Measurements from ENCODE around the gene KNTC1. TPM values are rescaled to one million over a fixed set of nuclear protein-coding genes. Genes with fewer than 3 reads are reported as not detected.
"Not testable (repeated sequence)": the region's sequence is repeated elsewhere in the genome, so short reads cannot be mapped to it uniquely, and the experiment has no call there.

The KNTC1 gene
- total and polyA plus RNA-seq, 4 experiments from 2014 or later: 3.3 to 30.9 (median 16.7) TPM

DNA sequence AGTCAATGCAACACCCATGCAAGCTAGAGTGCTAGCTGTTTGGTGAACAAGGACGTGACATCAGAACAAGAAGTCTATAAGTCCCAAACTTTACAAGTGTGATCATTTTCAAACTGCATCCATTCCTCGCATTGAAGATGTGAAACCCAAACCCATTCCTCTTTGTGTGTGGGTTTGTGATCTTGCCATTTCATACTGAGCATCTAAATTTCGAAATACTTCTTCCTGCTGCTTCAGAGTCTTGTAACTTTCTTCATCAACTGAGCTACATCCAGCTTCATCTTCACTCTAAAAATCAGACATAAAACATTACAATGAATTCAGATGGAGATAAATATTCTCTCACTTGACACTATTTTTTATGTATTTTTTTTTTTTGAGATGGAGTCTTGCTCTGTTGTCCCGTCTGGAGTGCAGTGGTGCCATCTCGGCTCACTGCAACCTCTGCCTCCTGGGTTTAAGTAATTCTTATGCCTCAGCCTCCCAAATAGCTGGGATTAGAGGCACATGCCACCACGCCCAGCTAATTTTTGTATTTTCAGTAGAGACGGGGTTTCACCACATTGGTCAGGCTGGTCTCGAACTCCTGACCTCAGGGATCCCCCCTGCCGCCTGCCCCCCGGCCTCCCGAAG is 21.5 kb upstream of the KNTC1 start:
- Mint-ChIP-seq H3K4me1 (peaks cover 16 to 24% (median 16%) of the 10 kb centered on the region in 4 donors), H3K27ac (peak overlapping the region in 3 of 7 donors; percentile 19 to 81 (median 24)), H3K27me3 (no peaks in the 10 kb centered on the region), H3K9me3 (peaks cover 0 to 8% (median 0%) of the 10 kb centered on the region in 8 donors), H3K36me3 (peaks cover 23 to 65% of the 10 kb centered on the region in 2 donors), H3K4me3 (no peak overlapping the region)
- CTCF ChIA-PET (ENCODE audit: partially characterized antibody): no interaction called here
- no peaks in the 10 kb centered on the region for H3K9me3 ChIP-seq (ENCODE audit: control insufficient read depth in 1 of 2, low read length in 2 of 2)
- POLR2A ChIA-PET (ENCODE audit: partially characterized antibody): interaction anchor here (10.5 kb wide), 1 partner anchor 20 kb away, joined by 224 read pairs; the partner anchor contains the start of genes KNTC1 and RSRC2
- H3K4me3 ChIP-seq (ENCODE audit: low read length in 2 of 2): no peak overlapping the region
- peaks cover 61% of the 10 kb centered on the region for H3K36me3 ChIP-seq (ENCODE audit: insufficient read depth, low read length)
- peaks cover 18% of the 10 kb centered on the region for H3K4me1 ChIP-seq (ENCODE audit: insufficient read depth, low read length)
- no peaks in the 10 kb centered on the region for H3K27me3 ChIP-seq (ENCODE audit: insufficient read depth, low read length)
- intact Hi-C loops (cut with micrococcal nuclease): no loop called here
- no peak overlapping the region for H3K27ac ChIP-seq (ENCODE audit: low read depth, low read length)
- no peak for DNase-seq

DNA sequence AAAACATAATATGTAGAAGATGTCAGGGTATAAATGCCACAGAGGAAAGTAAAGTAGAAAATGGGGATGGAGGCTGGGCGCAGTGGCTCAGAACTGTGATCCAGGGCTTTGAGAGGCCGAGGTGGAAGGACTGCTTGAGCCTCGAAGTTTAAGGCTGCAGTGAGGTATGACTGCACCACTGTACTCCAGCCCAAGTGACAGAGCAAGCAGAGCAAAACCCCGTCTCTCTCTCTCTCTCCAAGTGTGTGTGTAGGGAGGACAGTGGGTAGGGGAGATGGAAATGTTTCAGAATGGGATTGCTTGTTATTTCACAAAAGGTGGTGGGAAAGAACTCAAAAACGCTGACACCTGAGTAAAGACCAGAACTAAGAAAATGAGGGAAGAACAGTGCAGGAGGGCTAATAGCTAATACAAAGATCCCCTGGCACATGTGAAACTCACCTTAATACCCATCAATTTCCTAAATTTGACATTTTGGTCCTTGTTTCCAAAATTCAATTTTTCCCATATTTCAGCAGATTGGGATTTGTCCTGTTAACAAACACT is 20.6 kb upstream of the KNTC1 start:
- POLR2A ChIA-PET (ENCODE audit: partially characterized antibody): interaction anchor here (2.4 kb wide), 1 partner anchor 20 kb away, joined by 7 read pairs; the partner anchor contains the start of genes KNTC1 and RSRC2

DNA sequence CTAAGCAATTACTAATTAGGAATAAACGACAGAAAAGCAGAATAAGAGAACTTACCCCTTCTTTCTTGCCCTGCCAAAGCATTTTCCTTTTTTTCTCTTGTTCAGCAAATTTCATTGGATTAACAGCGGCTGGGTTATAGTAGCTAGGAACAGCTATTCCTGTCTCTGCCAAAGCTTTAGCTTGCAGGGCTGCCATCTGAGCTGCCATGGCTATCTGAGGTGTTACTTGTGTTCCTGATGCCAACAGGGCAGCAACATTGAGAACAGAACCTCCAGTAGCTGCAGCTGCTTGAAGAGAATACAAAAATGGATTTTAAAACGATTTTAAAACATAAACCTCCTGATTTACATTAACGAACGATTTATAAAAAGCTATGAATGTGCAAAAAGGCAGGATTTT is 18.9 kb upstream of the KNTC1 start:
- DNase-seq: no peak
- peaks cover 29 to 76% of the 10 kb centered on the region in 2 donors for H3K36me3 Mint-ChIP-seq
- H3K9me3 Mint-ChIP-seq: peaks cover 0 to 8% (median 0%) of the 10 kb centered on the region in 8 donors
- no peak overlapping the region for H3K4me3 Mint-ChIP-seq
- ChIA-PET POLR2A (ENCODE audit: partially characterized antibody) (interaction anchor here (0.5 to 2.4 kb wide), 3 partner anchors 8 to 676 kb away, joined by 3 to 7 read pairs (median 4); partner anchors contain the start of genes KNTC1 and RSRC2), CTCF (ENCODE audit: partially characterized antibody) (interaction anchor here (0.5 to 0.9 kb wide), 3 partner anchors 10 to 41 kb away, joined by 3 to 4 read pairs (median 3); no protein-coding TSS in a partner anchor)
- intact Hi-C loops (cut with micrococcal nuclease): no loop called here
- H3K27me3 Mint-ChIP-seq: no peaks in the 10 kb centered on the region
- Histone ChIP-seq H3K4me1 (ENCODE audit: insufficient read depth, low read length) (no peaks in the 10 kb centered on the region), H3K9me3 (ENCODE audit: control insufficient read depth in 1 of 2, low read length in 2 of 2) (no peaks in the 10 kb centered on the region), H3K27ac (ENCODE audit: low read depth, low read length) (no peak overlapping the region), H3K27me3 (ENCODE audit: insufficient read depth, low read length) (no peaks in the 10 kb centered on the region), H3K4me3 (ENCODE audit: low read length in 2 of 2) (no peak overlapping the region), H3K36me3 (ENCODE audit: insufficient read depth, low read length) (peaks cover 85% of the 10 kb centered on the region)
- H3K27ac Mint-ChIP-seq: peak overlapping the region in 1 of 7 donors; percentile 35
- peaks cover 0 to 5% (median 3%) of the 10 kb centered on the region in 4 donors for H3K4me1 Mint-ChIP-seq

More for the DNA sequence above, 20.6 kb upstream of the KNTC1 start:
- Histone ChIP-seq H3K9me3 (ENCODE audit: control insufficient read depth in 1 of 2, low read length in 2 of 2) (no peaks in the 10 kb centered on the region), H3K4me3 (ENCODE audit: low read length in 2 of 2) (no peak overlapping the region), H3K4me1 (ENCODE audit: insufficient read depth, low read length) (peaks cover 13% of the 10 kb centered on the region), H3K27me3 (ENCODE audit: insufficient read depth, low read length) (no peaks in the 10 kb centered on the region), H3K36me3 (ENCODE audit: insufficient read depth, low read length) (peaks cover 71% of the 10 kb centered on the region), H3K27ac (ENCODE audit: low read depth, low read length) (no peak overlapping the region)
- no peaks in the 10 kb centered on the region for H3K27me3 Mint-ChIP-seq
- peaks cover 9 to 15% (median 10%) of the 10 kb centered on the region in 4 donors for H3K4me1 Mint-ChIP-seq
- H3K9me3 Mint-ChIP-seq: peaks cover 0 to 8% (median 0%) of the 10 kb centered on the region in 8 donors
- CTCF ChIA-PET (ENCODE audit: partially characterized antibody): no interaction called here
- intact Hi-C loops (cut with micrococcal nuclease): no loop called here
- peaks cover 23 to 67% of the 10 kb centered on the region in 2 donors for H3K36me3 Mint-ChIP-seq
- DNase-seq: no peak
- no peak overlapping the region for H3K4me3 Mint-ChIP-seq
- peak overlapping the region in 6 of 7 donors; percentile 24 to 93 (median 33) for H3K27ac Mint-ChIP-seq

DNA sequence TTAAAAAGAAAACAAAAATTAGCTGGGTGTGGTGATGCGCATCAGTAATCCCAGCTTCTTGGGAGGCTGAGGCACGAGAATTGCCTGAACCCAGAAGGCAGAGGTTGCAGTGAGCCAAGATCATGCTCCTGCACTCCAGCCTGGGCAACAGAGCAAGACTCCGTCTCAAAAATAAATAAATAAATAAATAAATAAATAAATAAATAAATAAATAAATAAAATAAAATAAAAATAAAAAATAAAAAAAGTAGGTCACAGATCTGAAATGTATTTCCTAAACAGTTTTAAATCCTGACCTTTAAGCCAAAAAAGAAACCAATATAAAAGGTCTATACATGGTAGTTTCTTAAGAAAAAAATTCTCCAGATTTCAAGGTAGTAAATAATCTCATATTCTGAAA is 14.0 kb upstream of the KNTC1 start:
- DNase-seq; H3K9me3 ChIP-seq (ENCODE audit: control insufficient read depth in 1 of 2, low read length in 2 of 2); H3K4me1 ChIP-seq (ENCODE audit: insufficient read depth, low read length); H3K27ac ChIP-seq (ENCODE audit: low read depth, low read length); intact Hi-C loops (cut with micrococcal nuclease); H3K4me3 Mint-ChIP-seq; H3K27me3 Mint-ChIP-seq; H3K4me3 ChIP-seq (ENCODE audit: low read length in 2 of 2); H3K27me3 ChIP-seq (ENCODE audit: insufficient read depth, low read length); H3K9me3 Mint-ChIP-seq; H3K27ac Mint-ChIP-seq: not testable (repeated sequence)
- peaks cover 93% of the 10 kb centered on the region for H3K36me3 ChIP-seq (ENCODE audit: insufficient read depth, low read length)
- CTCF ChIA-PET (ENCODE audit: partially characterized antibody): interaction anchor here (0.9 to 1.8 kb wide), 6 partner anchors 8 to 157 kb away, joined by 3 to 4 read pairs (median 3); no protein-coding TSS in a partner anchor
- peaks cover 2 to 11% (median 9%) of the 10 kb centered on the region in 4 donors for H3K4me1 Mint-ChIP-seq
- POLR2A ChIA-PET (ENCODE audit: partially characterized antibody): interaction anchor here (7.4 kb wide), 1 partner anchor 12 kb away, joined by 43 read pairs; the partner anchor contains the start of gene ZCCHC8
- peaks cover 39 to 86% of the 10 kb centered on the region in 2 donors for H3K36me3 Mint-ChIP-seq

DNA sequence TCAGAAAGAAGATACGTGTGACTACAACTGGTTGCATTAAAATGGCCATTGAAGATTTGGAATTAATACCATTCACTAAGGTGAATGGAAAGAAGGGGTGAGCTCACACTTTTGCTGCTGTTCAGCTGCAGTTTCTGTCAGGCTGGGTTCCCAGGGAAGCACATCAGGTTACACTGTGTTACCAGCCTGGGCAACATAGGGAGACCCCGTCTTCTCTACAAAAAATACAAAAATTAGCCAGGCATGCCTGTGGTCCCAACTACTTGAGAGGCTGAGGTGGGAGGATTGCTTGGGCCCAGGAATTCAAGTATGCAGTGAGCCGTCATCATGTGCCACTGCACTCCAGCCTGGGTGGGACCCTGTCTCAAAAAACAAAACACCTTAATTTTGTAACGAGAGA is 13.4 kb upstream of the KNTC1 start:
- H3K4me3 Mint-ChIP-seq: no peak overlapping the region
- peaks cover 44 to 88% of the 10 kb centered on the region in 2 donors for H3K36me3 Mint-ChIP-seq
- no peaks in the 10 kb centered on the region for H3K9me3 ChIP-seq (ENCODE audit: control insufficient read depth in 1 of 2, low read length in 2 of 2)
- no peak overlapping the region for H3K4me3 ChIP-seq (ENCODE audit: low read length in 2 of 2)
- POLR2A ChIA-PET (ENCODE audit: partially characterized antibody): interaction anchor here (7.4 kb wide), 1 partner anchor 13 kb away, joined by 43 read pairs; the partner anchor contains the start of gene ZCCHC8
- H3K27me3 ChIP-seq (ENCODE audit: insufficient read depth, low read length): no peaks in the 10 kb centered on the region
- H3K36me3 ChIP-seq (ENCODE audit: insufficient read depth, low read length): peaks cover 92% of the 10 kb centered on the region
- no peak for DNase-seq
- H3K4me1 Mint-ChIP-seq: peaks cover 4 to 16% (median 10%) of the 10 kb centered on the region in 4 donors
- H3K27me3 Mint-ChIP-seq: no peaks in the 10 kb centered on the region
- no peak overlapping the region for H3K27ac ChIP-seq (ENCODE audit: low read depth, low read length)
- CTCF ChIA-PET (ENCODE audit: partially characterized antibody): interaction anchor here (0.9 to 1.6 kb wide), 5 partner anchors 9 to 158 kb away, joined by 3 read pairs; no protein-coding TSS in a partner anchor
- no peaks in the 10 kb centered on the region for H3K9me3 Mint-ChIP-seq
- H3K27ac Mint-ChIP-seq: peak overlapping the region in 1 of 7 donors; percentile 31
- intact Hi-C loops (cut with micrococcal nuclease): no loop called here
- H3K4me1 ChIP-seq (ENCODE audit: insufficient read depth, low read length): no peaks in the 10 kb centered on the region

DNA sequence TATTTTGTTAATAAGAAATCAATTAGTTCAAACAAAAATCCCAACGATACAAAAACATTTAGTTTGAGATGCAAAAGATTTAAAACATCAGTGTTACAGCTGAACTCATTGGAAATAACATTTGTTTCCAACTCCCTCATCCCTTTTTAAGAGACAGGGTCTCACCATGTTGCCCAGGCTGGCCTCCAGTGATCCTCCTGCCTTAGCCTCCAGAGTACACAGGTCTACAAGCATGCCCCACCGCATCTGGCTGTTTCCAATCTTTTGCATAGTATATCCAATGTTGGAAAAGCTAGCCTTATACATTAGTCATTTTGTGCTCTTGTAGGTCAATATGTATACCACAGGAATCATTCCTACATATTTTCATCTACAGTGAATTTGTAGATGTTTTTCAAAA is 11.8 kb upstream of the KNTC1 start:
- CTCF ChIA-PET (ENCODE audit: partially characterized antibody): interaction anchor here (0.5 kb wide), 1 partner anchor 179 kb away, joined by 3 read pairs; no protein-coding TSS in a partner anchor
- peaks cover 58 to 86% of the 10 kb centered on the region in 2 donors for H3K36me3 Mint-ChIP-seq

More for the DNA sequence above, 11.8 kb upstream of the KNTC1 start:
- no peak overlapping the region for H3K4me3 Mint-ChIP-seq
- POLR2A ChIA-PET (ENCODE audit: partially characterized antibody): interaction anchor here (7.4 kb wide), 1 partner anchor 14 kb away, joined by 43 read pairs; the partner anchor contains the start of gene ZCCHC8
- no peak overlapping the region for H3K27ac ChIP-seq (ENCODE audit: low read depth, low read length)
- H3K4me3 ChIP-seq (ENCODE audit: low read length in 2 of 2): no peak overlapping the region
- no peaks in the 10 kb centered on the region for H3K27me3 Mint-ChIP-seq
- H3K27ac Mint-ChIP-seq: peak overlapping the region in 4 of 7 donors; percentile 3 to 43 (median 8)
- peaks cover 12 to 27% (median 21%) of the 10 kb centered on the region in 4 donors for H3K4me1 Mint-ChIP-seq
- H3K4me1 ChIP-seq (ENCODE audit: insufficient read depth, low read length): peaks cover 5% of the 10 kb centered on the region
- H3K9me3 ChIP-seq (ENCODE audit: control insufficient read depth in 1 of 2, low read length in 2 of 2): no peaks in the 10 kb centered on the region
- peaks cover 89% of the 10 kb centered on the region for H3K36me3 ChIP-seq (ENCODE audit: insufficient read depth, low read length)
- DNase-seq: no peak
- no peaks in the 10 kb centered on the region for H3K9me3 Mint-ChIP-seq
- intact Hi-C loops (cut with micrococcal nuclease): no loop called here
- H3K27me3 ChIP-seq (ENCODE audit: insufficient read depth, low read length): no peaks in the 10 kb centered on the region
